Mononuclear cell (primary cell): ENCODE data around the gene ZBED6. TPM values are rescaled to one million over a fixed set of nuclear protein-coding genes. Genes with fewer than 3 reads are reported as not detected.
A peak's percentile ranks its signal among the peaks of the same experiment; 100 is the strongest.
"Not testable (repeated sequence)": the region's sequence is repeated elsewhere in the genome, so short reads cannot be mapped to it uniquely, and the experiment has no call there.

Experiments
- H3K27me3 ChIP-seq: 2 replicates; pipeline ENCODE4 v1.6.0; 2011; ENCODE audit warnings: low read length, control low read depth; ENCODE audit not compliant: insufficient read depth
- H3K4me1 ChIP-seq: 2 replicates; pipeline ENCODE4 v1.5.1; 2011; ENCODE audit warnings: mild to moderate bottlenecking, low read length, control low read depth; ENCODE audit not compliant: insufficient read depth
- H3K4me3 ChIP-seq: 2 replicates; pipeline ENCODE4 v1.5.1; 2011; ENCODE audit warnings: mild to moderate bottlenecking, low read length, moderate library complexity
- H3K9me3 ChIP-seq: 2 replicates; pipeline ENCODE4 v1.5.1; 2011; ENCODE audit warnings: low read depth, mild to moderate bottlenecking, control low read depth, low read length
- total RNA-seq: library from RNA; depleted of rRNA; stranded (reverse); fragments of >200 nt; gene quantifications from one replicate; pipeline ENCODE4 v1.2.3, GENCODE V29; 2012

Gene ZBED6
- total RNA-seq, 1 donor, result 34.7 TPM

DNA sequence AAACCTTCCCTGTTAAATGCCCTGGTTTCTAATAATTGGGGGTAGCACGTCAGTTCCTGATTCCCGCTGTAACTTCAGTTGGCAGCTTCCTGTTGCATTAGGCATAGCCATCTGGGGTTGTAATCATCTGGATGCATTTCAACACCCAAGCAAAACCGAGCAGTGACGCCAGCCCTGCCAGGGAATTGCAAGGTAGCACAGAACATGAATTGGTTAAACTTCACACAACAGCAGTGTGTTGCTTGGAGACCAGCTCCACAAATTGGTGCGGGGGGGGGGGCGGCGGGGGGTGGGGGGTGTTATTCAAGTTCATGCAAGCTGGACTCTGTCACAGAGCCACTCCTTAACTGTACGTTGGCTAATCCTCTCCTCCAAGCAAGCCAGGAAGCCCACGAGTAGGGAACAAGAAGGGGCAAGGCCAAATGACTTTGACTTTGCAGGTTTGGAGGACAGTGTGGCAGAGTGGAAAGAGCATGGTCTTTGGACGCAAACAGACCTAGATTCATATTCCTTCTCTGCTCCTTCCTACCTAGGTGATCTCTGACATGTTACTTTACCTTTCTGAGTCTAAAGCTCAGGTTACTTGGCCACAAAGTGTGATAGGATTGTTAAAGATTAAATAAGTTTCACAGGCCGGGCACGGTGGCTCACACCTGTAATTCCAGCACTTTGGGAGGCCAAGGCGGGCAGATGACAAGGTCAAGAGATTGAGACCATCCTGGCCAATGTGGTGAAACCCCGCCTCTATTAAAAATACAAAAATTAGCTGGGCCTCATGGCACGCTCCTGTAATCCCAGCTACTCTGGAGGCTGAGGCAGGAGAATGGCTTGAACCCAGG lies 25.7 kb upstream of the ZBED6 start:
- peaks cover 37% of the 10 kb centered on the region for H3K4me1 ChIP-seq
- no peak overlapping the region for H3K4me3 ChIP-seq
- H3K9me3 ChIP-seq, result no peaks in the 10 kb centered on the region
- H3K27me3 ChIP-seq, result no peaks in the 10 kb centered on the region

- no peak overlapping the region for H3K4me3 ChIP-seq
- no peaks in the 10 kb centered on the region for H3K27me3 ChIP-seq
- peaks cover 32% of the 10 kb centered on the region for H3K4me1 ChIP-seq
- H3K9me3 ChIP-seq, result no peaks in the 10 kb centered on the region
Observed at GRCh38 chr1:203771901-203772301, 23.5 kb upstream of the ZBED6 start.

DNA sequence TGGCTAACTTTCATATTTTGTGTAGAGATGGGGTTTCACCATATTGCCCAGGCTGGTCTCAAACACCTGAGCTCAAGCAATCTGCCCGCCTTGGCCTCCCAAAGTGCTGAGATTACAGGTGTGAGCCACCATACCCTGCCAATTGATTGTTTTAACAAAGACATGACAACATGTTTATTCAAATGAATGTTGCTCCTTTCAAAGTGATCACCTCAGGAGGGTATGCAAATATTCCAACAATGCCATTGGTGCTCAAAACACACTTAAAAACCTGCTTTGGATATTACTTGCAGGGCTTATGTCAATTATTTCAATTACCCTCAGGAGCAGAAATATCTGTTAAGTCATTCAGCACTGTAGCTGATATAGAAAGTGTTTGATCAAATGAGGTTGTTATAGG lies 22.6 kb upstream of the ZBED6 start:
- no peaks in the 10 kb centered on the region for H3K9me3 ChIP-seq
- H3K4me3 ChIP-seq, result no peak overlapping the region
- peaks cover 23% of the 10 kb centered on the region for H3K4me1 ChIP-seq
- no peaks in the 10 kb centered on the region for H3K27me3 ChIP-seq

- Histone ChIP-seq H3K9me3 (no peaks in the 10 kb centered on the region), H3K27me3 (no peaks in the 10 kb centered on the region), H3K4me1 (no peaks in the 10 kb centered on the region), H3K4me3 (no peak overlapping the region)
Observed at GRCh38 chr1:203776636-203777035, 18.8 kb upstream of the ZBED6 start.

- Histone ChIP-seq H3K4me3 (no peak overlapping the region), H3K9me3 (no peaks in the 10 kb centered on the region), H3K4me1 (no peaks in the 10 kb centered on the region), H3K27me3 (no peaks in the 10 kb centered on the region)
Observed at GRCh38 chr1:203777596-203777995, 17.8 kb upstream of the ZBED6 start.

GRCh38 chr1:203778146-203778545 lies 17.3 kb upstream of the ZBED6 start:
- Histone ChIP-seq H3K27me3 (no peaks in the 10 kb centered on the region), H3K4me1 (no peaks in the 10 kb centered on the region), H3K4me3 (no peak overlapping the region), H3K9me3 (no peaks in the 10 kb centered on the region)

DNA sequence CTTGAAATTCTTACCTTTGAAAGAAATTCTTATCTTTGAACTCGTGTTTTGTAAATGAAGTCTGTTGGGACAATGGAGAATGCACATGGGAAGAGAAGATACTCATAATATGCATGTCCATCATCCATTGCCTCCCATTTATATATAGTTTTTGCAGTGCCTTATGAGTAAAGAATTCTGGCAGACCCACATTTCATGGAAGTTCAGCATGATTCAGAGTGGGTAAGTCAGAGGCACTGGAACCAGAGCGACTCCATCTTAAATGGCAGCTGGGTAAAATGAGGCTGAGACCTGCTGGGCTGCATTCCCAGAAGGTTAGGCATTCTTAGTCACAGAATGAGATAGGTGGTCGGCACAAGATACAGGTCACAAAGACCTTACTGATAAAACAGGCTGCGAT lies 16.6 kb upstream of the ZBED6 start:
- no peaks in the 10 kb centered on the region for H3K9me3 ChIP-seq
- H3K4me3 ChIP-seq, result no peak overlapping the region
- no peaks in the 10 kb centered on the region for H3K27me3 ChIP-seq
- no peaks in the 10 kb centered on the region for H3K4me1 ChIP-seq

- no peaks in the 10 kb centered on the region for H3K4me1 ChIP-seq
- no peaks in the 10 kb centered on the region for H3K9me3 ChIP-seq
- H3K4me3 ChIP-seq, result no peak overlapping the region
- no peaks in the 10 kb centered on the region for H3K27me3 ChIP-seq
Observed at GRCh38 chr1:203781962-203782361, 13.5 kb upstream of the ZBED6 start.

- Histone ChIP-seq H3K9me3 (no peaks in the 10 kb centered on the region), H3K4me1 (peaks cover 5% of the 10 kb centered on the region), H3K27me3 (no peaks in the 10 kb centered on the region), H3K4me3 (no peak overlapping the region)
Observed at GRCh38 chr1:203789966-203790365, 5.5 kb upstream of the ZBED6 start.

GRCh38 chr1:203791498-203791897 lies 3.9 kb upstream of the ZBED6 start:
- Histone ChIP-seq H3K27me3 (no peaks in the 10 kb centered on the region), H3K4me3 (no peak overlapping the region)

DNA sequence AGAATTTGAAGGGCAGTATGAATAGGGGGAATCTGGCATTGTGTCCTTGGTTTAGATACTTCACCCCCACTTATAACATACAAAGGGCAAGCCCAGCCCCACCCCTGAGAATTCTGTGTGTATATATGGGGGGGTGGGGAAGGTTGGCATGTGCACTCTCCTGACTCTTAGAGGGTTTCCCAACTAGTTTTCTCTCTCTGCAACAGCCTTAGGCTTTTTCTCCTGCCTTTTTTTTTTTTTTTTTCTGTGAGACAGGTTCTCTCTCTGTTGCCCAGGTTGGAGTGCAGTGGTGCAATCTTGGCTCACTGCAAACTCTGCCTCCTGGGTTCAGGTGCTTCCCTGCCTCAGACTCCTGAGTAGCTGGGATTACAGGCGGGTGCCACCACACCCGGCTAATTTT lies 2.9 kb upstream of the ZBED6 start:
- Histone ChIP-seq H3K4me3 (no peak overlapping the region), H3K27me3 (no peaks in the 10 kb centered on the region), H3K4me1 (peaks cover 15% of the 10 kb centered on the region), H3K9me3 (no peaks in the 10 kb centered on the region)

More at GRCh38 chr1:203791498-203791897, 3.9 kb upstream of the ZBED6 start:
- Histone ChIP-seq H3K9me3 (no peaks in the 10 kb centered on the region), H3K4me1 (peaks cover 6% of the 10 kb centered on the region)

DNA sequence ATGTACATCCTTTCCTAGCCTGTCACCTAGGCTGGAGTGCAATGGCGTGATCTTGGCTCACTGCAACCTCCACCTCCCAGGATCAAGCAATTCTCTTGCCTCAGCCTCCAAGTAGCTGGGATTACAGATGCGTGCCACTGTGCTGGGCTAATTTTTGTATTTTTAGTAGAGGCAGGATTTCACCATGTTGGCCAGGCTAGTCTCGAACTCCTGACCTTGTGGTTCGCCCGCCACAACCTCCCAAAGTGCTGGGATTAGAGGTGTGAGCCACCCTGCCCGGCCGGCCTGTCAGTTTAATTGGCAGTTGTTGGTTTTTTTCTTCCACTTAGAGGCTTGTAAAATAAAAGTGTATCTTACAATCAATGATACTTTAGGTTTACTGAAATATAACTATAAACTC lies 1.9 kb upstream of the ZBED6 start:
- peaks cover 26% of the 10 kb centered on the region for H3K4me1 ChIP-seq
- not testable (repeated sequence) for H3K4me3 ChIP-seq, H3K27me3 ChIP-seq, H3K9me3 ChIP-seq

- H3K4me3 ChIP-seq, result peak overlapping the region; percentile 83
- H3K4me1 ChIP-seq, result peaks cover 40% of the 10 kb centered on the region
- no peaks in the 10 kb centered on the region for H3K27me3 ChIP-seq
- H3K9me3 ChIP-seq, result no peaks in the 10 kb centered on the region
Observed at GRCh38 chr1:203794764-203795440, 521 bp upstream of the ZBED6 start.

DNA sequence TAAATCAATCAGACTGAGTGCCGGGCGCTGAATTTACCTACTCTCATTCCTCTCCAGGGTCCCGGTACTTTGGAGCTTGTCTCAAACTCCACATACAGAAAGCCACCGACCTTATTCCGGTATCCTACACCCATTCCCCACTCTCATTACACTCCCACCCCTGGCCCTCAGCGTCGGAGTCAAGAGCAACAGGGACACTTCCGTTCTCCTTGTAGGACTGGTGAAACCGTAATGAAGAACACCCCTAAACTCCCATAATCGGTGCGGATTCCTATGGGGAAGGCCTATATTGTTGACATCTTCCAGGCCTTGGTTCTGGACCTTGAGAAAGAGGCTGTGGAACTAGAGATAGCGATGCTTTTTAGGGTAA lies 798 bp downstream of the ZBED6 start:
- H3K9me3 ChIP-seq, result no peaks in the 10 kb centered on the region
- peak overlapping the region; percentile 83 for H3K4me3 ChIP-seq
- H3K27me3 ChIP-seq, result no peaks in the 10 kb centered on the region
- peaks cover 41% of the 10 kb centered on the region for H3K4me1 ChIP-seq

- Histone ChIP-seq H3K9me3 (no peaks in the 10 kb centered on the region), H3K27me3 (no peaks in the 10 kb centered on the region), H3K4me3 (no peak overlapping the region), H3K4me1 (peaks cover 41% of the 10 kb centered on the region)
Observed at GRCh38 chr1:203797216-203797615, 1.8 kb downstream of the ZBED6 start.
